ENCODE measurements around the gene BCAR1. TPM values are rescaled to one million over a fixed set of nuclear protein-coding genes. Genes with fewer than 3 reads are reported as not detected.
A peak's percentile ranks its signal among the peaks of the same experiment; 100 is the strongest.

The BCAR1 gene
- total RNA-seq, 3 donors from 2014 or later (not counting 1 experiment from before 2014, with no cell fraction given), result not detected

- Mint-ChIP-seq H3K27ac (peak within 1 kb of the TSS in 1 of 2 donors; percentile 86), H3K9me3 (no peaks in the 10 kb centered on the region), H3K36me3 (no peaks in the 10 kb centered on the region), H3K27me3 (ENCODE audit: low read depth in 2 of 2) (no peaks in the 10 kb centered on the region), H3K4me1 (peaks cover 0 to 12% of the 10 kb centered on the region in 2 donors), H3K4me3 (peak within 1 kb of the TSS; percentile 76)
- peaks cover 6% of the 10 kb centered on the region for H3K4me1 ChIP-seq (ENCODE audit: control insufficient read depth, insufficient read depth, low read length)
- 76% methylated on average over 18 of the region's 19 CpGs for WGBS (ENCODE audit: insufficient coverage)
- H3K36me3 ChIP-seq (ENCODE audit: control insufficient read depth, insufficient read depth, low read length), result no peaks in the 10 kb centered on the region
- peak within 1 kb of the TSS; percentile 10 for H3K4me3 ChIP-seq (ENCODE audit: low read length)
- H3K27ac ChIP-seq (ENCODE audit: low read length), result peak within 1 kb of the TSS; percentile 35
- no peak for ATAC-seq
- no peaks in the 10 kb centered on the region for H3K9me3 ChIP-seq (ENCODE audit: control insufficient read depth, insufficient read depth, low read length)
- TF ChIP-seq CTCF (IDR thresholded peaks at IDR 0.05), result no peak
- DNase-seq, result no peak
- intact Hi-C loops (cut with micrococcal nuclease), result no loop called here
- H3K27me3 ChIP-seq (ENCODE audit: control insufficient read depth, insufficient read depth, low read length), result no peaks in the 10 kb centered on the region
Measured at GRCh38 chr16:75218256-75219076, 33.0 kb downstream of the BCAR1 start, which contains the start of gene CTRB1. Gene CTRB1 (plus strand): TSS chr16:75218988. CDS start chr16:75219008, 20 bp downstream.

- Histone ChIP-seq H3K9me3 (ENCODE audit: control insufficient read depth, insufficient read depth, low read length) (no peaks in the 10 kb centered on the region), H3K27ac (ENCODE audit: low read length) (no peak overlapping the region), H3K4me3 (ENCODE audit: low read length) (no peak overlapping the region), H3K36me3 (ENCODE audit: control insufficient read depth, insufficient read depth, low read length) (no peaks in the 10 kb centered on the region), H3K27me3 (ENCODE audit: control insufficient read depth, insufficient read depth, low read length) (no peaks in the 10 kb centered on the region), H3K4me1 (ENCODE audit: control insufficient read depth, insufficient read depth, low read length) (peaks cover 6% of the 10 kb centered on the region)
- no peaks in the 10 kb centered on the region for H3K36me3 Mint-ChIP-seq
- H3K4me1 Mint-ChIP-seq, result peaks cover 0 to 12% of the 10 kb centered on the region in 2 donors
- H3K27ac Mint-ChIP-seq, result no peak overlapping the region
- no peaks in the 10 kb centered on the region for H3K9me3 Mint-ChIP-seq
- no peak for ATAC-seq
- no peaks in the 10 kb centered on the region for H3K27me3 Mint-ChIP-seq (ENCODE audit: low read depth in 2 of 2)
- DNase-seq, result no peak
- intact Hi-C loops (cut with micrococcal nuclease), result no loop called here
- no peak overlapping the region for H3K4me3 Mint-ChIP-seq
- 86% methylated on average over 11 of the region's 11 CpGs for WGBS (ENCODE audit: insufficient coverage)
- TF ChIP-seq CTCF (IDR thresholded peaks at IDR 0.05), result no peak
Measured at GRCh38 chr16:75217389-75217851, 34.0 kb downstream of the BCAR1 start.

- Histone ChIP-seq H3K27me3 (ENCODE audit: control insufficient read depth, insufficient read depth, low read length) (no peaks in the 10 kb centered on the region), H3K4me1 (ENCODE audit: control insufficient read depth, insufficient read depth, low read length) (peaks cover 6% of the 10 kb centered on the region), H3K27ac (ENCODE audit: low read length) (no peak overlapping the region), H3K9me3 (ENCODE audit: control insufficient read depth, insufficient read depth, low read length) (no peaks in the 10 kb centered on the region), H3K4me3 (ENCODE audit: low read length) (no peak overlapping the region), H3K36me3 (ENCODE audit: control insufficient read depth, insufficient read depth, low read length) (no peaks in the 10 kb centered on the region)
- Mint-ChIP-seq H3K27ac (no peak overlapping the region), H3K4me3 (no peak overlapping the region), H3K36me3 (no peaks in the 10 kb centered on the region), H3K27me3 (ENCODE audit: low read depth in 2 of 2) (no peaks in the 10 kb centered on the region), H3K9me3 (no peaks in the 10 kb centered on the region), H3K4me1 (peaks cover 0 to 12% of the 10 kb centered on the region in 2 donors)
- WGBS (ENCODE audit: insufficient coverage), result 75% methylated on average over 5 of the region's 7 CpGs
- TF ChIP-seq CTCF (IDR thresholded peaks at IDR 0.05), result no peak
- intact Hi-C loops (cut with micrococcal nuclease), result no loop called here
- no peak for DNase-seq
- no peak for ATAC-seq
Measured at GRCh38 chr16:75216576-75216975, 34.8 kb downstream of the BCAR1 start.

Measured in natural killer cell (primary cell).